ENCODE results near the gene MBD3L3.
"Not testable (repeated sequence)": the region's sequence is repeated elsewhere in the genome, so short reads cannot be mapped to it uniquely, and the experiment has no call there.

The MBD3L3 gene

GRCh38 chr19:7063339-7063738 lies 4.9 kb upstream of the MBD3L3 start:
- DNase-seq = no peak

GRCh38 chr19:7059977-7060376 lies 1.5 kb upstream of the MBD3L3 start:
- DNase-seq = not testable (repeated sequence)

GRCh38 chr19:7056371-7056770 lies 2.1 kb downstream of the MBD3L3 start:
- not testable (repeated sequence) for DNase-seq

GRCh38 chr19:7055679-7056078 lies 2.8 kb downstream of the MBD3L3 start:
- DNase-seq = not testable (repeated sequence)

GRCh38 chr19:7054635-7055368 lies 3.7 kb downstream of the MBD3L3 start:
- not testable (repeated sequence) for DNase-seq

GRCh38 chr19:7052896-7053295 lies 5.6 kb downstream of the MBD3L3 start:
- not testable (repeated sequence) for DNase-seq

- DNase-seq = not testable (repeated sequence)
Measured at GRCh38 chr19:7051421-7051820, 7.1 kb downstream of the MBD3L3 start.

GRCh38 chr19:7049021-7049420 lies 9.5 kb downstream of the MBD3L3 start, which contains the start of gene MBD3L2:
MBD3L2 (plus strand) TSS chr19:7049321; CDS start chr19:7049374, 53 bp downstream.
- DNase-seq = not testable (repeated sequence)

- not testable (repeated sequence) for DNase-seq
Measured at GRCh38 chr19:7041563-7041962, 16.9 kb downstream of the MBD3L3 start.

GRCh38 chr19:7040079-7040478 lies 18.4 kb downstream of the MBD3L3 start, which contains the start of gene MBD3L4:
MBD3L4 (minus strand) TSS chr19:7040179; CDS start chr19:7040144, 35 bp downstream.
- DNase-seq = not testable (repeated sequence)

- not testable (repeated sequence) for DNase-seq
Measured at GRCh38 chr19:7030278-7030677, 28.2 kb downstream of the MBD3L3 start, which contains the start of gene MBD3L5. MBD3L5 (plus strand) TSS chr19:7030578; CDS start chr19:7030612, 34 bp downstream.

- DNase-seq = not testable (repeated sequence)
Measured at GRCh38 chr19:7028790-7029189, 29.7 kb downstream of the MBD3L3 start.

GRCh38 chr19:7021331-7021730 lies 37.1 kb downstream of the MBD3L3 start, which contains the start of gene MBD3L2B:
MBD3L2B (minus strand) TSS chr19:7021431; CDS start chr19:7021397, 34 bp downstream.
- DNase-seq = not testable (repeated sequence)

- DNase-seq = no peak
Measured at GRCh38 chr19:7018828-7019227, 39.6 kb downstream of the MBD3L3 start.

GRCh38 chr19:7013678-7014077 lies 44.8 kb downstream of the MBD3L3 start:
- peak; percentile 51 to 87 for DNase-seq

GRCh38 chr19:7010722-7011593 lies 47.5 kb downstream of the MBD3L3 start:
- no peak for DNase-seq

- DNase-seq = no peak
Measured at GRCh38 chr19:7007859-7008258, 50.6 kb downstream of the MBD3L3 start.

All from SW 1271 (cell line).